Caco-2 (cell line): ENCODE results near the gene TSEN2. TPM values are rescaled to one million over a fixed set of nuclear protein-coding genes. Genes with fewer than 3 reads are reported as not detected.

Source experiments
- BruUV-seq: library from RNA; stranded (reverse); fragments of 400-500 nt; replicated peaks from 2 replicates; lab custom pipeline; 2021; lab: Mats Ljungman, UMichigan
- CTCF ChIA-PET: fragments of 300-600 bp; sonication (Branson Sonifier 250); formaldehyde crosslinking; loops from one replicate; lab custom pipeline; 2022; ENCODE audit warnings: antibody characterized with exemption; lab: Charles Lee
- POLR2A ChIA-PET: fragments of 300-600 bp; sonication (Branson Sonifier 250); formaldehyde crosslinking; loops from one replicate; lab custom pipeline; 2022; ENCODE audit warnings: antibody characterized with exemption; lab: Charles Lee
- DNase-seq, 2 experiments: peaks; one replicate each; pipeline versions ENCODE4 v3.0.0 to v3.0.0-alpha.2; 2020 to 2022
- H3K27me3 ChIP-seq: replicated peaks from 2 replicates; pipeline ENCODE4 v1.6.0; 2011; ENCODE audit warnings: low read length; ENCODE audit not compliant: control insufficient read depth, insufficient read depth
- H3K36me3 ChIP-seq: 2 replicates; pipeline ENCODE4 v1.5.1; 2011; ENCODE audit warnings: low read length; ENCODE audit not compliant: control insufficient read depth, insufficient read depth
- H3K4me1 ChIP-seq: fragments of 250-450 bp; sonication (Bioruptor Pico); 2 replicates; pipeline ENCODE4 v1.5.1; 2020; ENCODE audit warnings: mild to moderate bottlenecking
- H3K4me3 ChIP-seq: 2 replicates; pipeline ENCODE4 v1.5.1; 2011; ENCODE audit warnings: low read depth, mild to moderate bottlenecking, control low read depth, low read length
- H3K9me3 ChIP-seq: fragments of 250-450 bp; sonication (Bioruptor Pico); 2 replicates; pipeline ENCODE4 v1.5.1; 2020; ENCODE audit warnings: mild to moderate bottlenecking, moderate library complexity
- H3K27ac Mint-ChIP-seq: one replicate; pipeline ENCODE4 v1.8.0; 2022; ENCODE audit warnings: mixed read lengths; ENCODE audit not compliant: unreplicated experiment
- H3K27me3 Mint-ChIP-seq: one replicate; pipeline ENCODE4 v1.8.0; 2022; ENCODE audit warnings: mixed read lengths; ENCODE audit not compliant: insufficient read depth, unreplicated experiment
- H3K36me3 Mint-ChIP-seq: one replicate; pipeline ENCODE4 v1.8.0; 2022; ENCODE audit warnings: mild to moderate bottlenecking, mixed read lengths; ENCODE audit not compliant: insufficient read depth, unreplicated experiment
- H3K4me1 Mint-ChIP-seq: one replicate; pipeline ENCODE4 v1.8.0; 2022; ENCODE audit warnings: low read depth, mixed read lengths; ENCODE audit not compliant: unreplicated experiment
- H3K4me3 Mint-ChIP-seq: one replicate; pipeline ENCODE4 v1.8.0; 2022; ENCODE audit warnings: mild to moderate bottlenecking, moderate library complexity, mixed read lengths; ENCODE audit not compliant: unreplicated experiment
- H3K9me3 Mint-ChIP-seq: one replicate; pipeline ENCODE4 v1.8.0; 2022; ENCODE audit warnings: mixed read lengths; ENCODE audit not compliant: unreplicated experiment
- intact Hi-C: fragments of 100-400 bp; cut with micrococcal nuclease; formaldehyde crosslinking; loops from one replicate; pipeline ENCODE4 v1.10.0; 2022; ENCODE audit not compliant: unreplicated experiment
- total RNA-seq: library from RNA; stranded (reverse); gene quantifications from 2 replicates; pipeline ENCODE4 v1.2.3, GENCODE V29; 2022
- TF ChIP-seq, protein P1 (sequence below), 2 experiments: fragments of 200-600 bp in 1 of 2; IDR thresholded peaks; 1 replicate in 1 of 2; 2 replicates in 1 of 2; pipeline versions ENCODE4 v1.5.1 to v1.8.0; 2011 to 2022; ENCODE audit warnings: antibody characterized with exemption in 1 of 2, control low read depth in 1 of 2, inconsistent platforms in 1 of 2, low read depth in 1 of 2, low read length in 1 of 2, mild to moderate bottlenecking in 1 of 2, moderate library complexity in 1 of 2; ENCODE audit not compliant: insufficient read depth in 1 of 2, severe bottlenecking in 1 of 2, unreplicated experiment in 1 of 2

TSEN2 gene
- total RNA-seq, 1 experiment from 2014 or later, result 19.6 TPM

DNA sequence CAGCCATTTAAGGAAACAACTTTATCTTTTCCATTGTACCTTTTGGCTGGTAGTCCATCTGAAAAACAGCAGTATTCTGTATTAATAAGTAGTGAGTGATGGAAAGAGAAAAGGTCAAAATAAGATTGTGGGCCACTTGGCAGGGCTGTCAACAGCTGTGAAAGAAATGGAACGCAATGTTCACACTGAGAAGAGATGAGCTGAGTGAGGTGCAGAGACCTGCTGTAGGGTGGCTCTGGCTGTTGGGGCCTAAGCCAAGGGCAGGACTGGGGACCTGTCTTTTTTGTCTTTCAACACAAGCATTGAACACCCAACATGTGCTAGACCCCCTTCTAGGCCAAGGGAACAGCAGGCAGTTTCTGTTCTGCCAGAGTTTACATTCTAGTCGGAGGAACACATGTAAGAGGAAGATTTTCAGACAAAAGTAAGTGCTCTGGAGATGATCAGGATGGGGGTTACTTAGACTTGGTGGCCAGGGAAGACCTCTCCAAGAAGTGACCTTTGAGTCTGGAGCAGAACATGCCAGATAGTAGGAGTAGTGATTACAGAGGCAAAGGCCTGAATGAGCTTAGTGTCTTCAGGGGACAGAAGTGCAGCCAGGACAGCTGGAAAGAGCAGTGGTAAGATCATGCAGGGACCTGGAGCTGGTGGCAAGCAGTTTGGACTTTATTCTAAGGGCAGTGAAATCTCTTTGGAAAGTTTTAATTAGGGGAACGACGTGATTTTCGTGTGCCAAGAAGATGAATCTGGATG, 29.6 kb downstream of the TSEN2 start:
- BruUV-seq, result no TSS peak
- Histone ChIP-seq H3K36me3 (no peaks in the 10 kb centered on the region; the same call in 1 of the 2 replicates), H3K4me3 (no peak overlapping the region), H3K9me3 (no peaks in the 10 kb centered on the region), H3K4me1 (no peaks in the 10 kb centered on the region), H3K27me3 (no peaks in the 10 kb centered on the region)
- Mint-ChIP-seq H3K9me3 (no peaks in the 10 kb centered on the region), H3K4me3 (no peak overlapping the region), H3K4me1 (no peaks in the 10 kb centered on the region), H3K27ac (no peak overlapping the region), H3K36me3 (no peaks in the 10 kb centered on the region), H3K27me3 (no peaks in the 10 kb centered on the region)
- no peak for DNase-seq
- TF ChIP-seq, protein P1, sequence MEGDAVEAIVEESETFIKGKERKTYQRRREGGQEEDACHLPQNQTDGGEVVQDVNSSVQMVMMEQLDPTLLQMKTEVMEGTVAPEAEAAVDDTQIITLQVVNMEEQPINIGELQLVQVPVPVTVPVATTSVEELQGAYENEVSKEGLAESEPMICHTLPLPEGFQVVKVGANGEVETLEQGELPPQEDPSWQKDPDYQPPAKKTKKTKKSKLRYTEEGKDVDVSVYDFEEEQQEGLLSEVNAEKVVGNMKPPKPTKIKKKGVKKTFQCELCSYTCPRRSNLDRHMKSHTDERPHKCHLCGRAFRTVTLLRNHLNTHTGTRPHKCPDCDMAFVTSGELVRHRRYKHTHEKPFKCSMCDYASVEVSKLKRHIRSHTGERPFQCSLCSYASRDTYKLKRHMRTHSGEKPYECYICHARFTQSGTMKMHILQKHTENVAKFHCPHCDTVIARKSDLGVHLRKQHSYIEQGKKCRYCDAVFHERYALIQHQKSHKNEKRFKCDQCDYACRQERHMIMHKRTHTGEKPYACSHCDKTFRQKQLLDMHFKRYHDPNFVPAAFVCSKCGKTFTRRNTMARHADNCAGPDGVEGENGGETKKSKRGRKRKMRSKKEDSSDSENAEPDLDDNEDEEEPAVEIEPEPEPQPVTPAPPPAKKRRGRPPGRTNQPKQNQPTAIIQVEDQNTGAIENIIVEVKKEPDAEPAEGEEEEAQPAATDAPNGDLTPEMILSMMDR (IDR thresholded peaks at IDR 0.05; ENCODE audit: insufficient read depth in 1 of 2, low read depth in 1 of 2, low read length in 1 of 2, severe bottlenecking in 1 of 2, unreplicated experiment in 1 of 2), result no peak
- ChIA-PET POLR2A (no interaction called here), CTCF (no interaction called here)
- intact Hi-C loops, result no loop called here

DNA sequence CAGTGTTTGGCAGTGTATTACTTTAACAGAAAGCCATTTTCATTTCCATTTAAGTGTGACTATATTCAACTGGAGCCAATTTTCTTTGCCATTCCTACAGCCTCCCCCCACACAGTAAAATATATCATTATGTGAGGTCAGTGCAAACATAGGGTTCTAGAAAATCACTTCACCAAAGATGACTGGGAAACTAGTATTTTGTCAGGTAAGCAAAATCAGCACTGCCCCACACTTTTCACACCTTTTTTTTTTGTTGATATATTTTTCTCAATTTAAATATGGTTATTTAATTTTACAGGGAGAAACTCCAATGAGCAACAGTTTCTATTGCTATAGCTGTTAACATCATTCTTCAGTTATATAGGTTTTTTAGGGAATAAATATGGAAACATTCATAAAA, 31.4 kb downstream of the TSEN2 start:
- H3K9me3 ChIP-seq, result no peaks in the 10 kb centered on the region
- no peak overlapping the region for H3K4me3 ChIP-seq
- H3K27me3 ChIP-seq, result no peaks in the 10 kb centered on the region
- H3K4me1 ChIP-seq, result no peaks in the 10 kb centered on the region
- H3K4me3 Mint-ChIP-seq, result no peak overlapping the region
- POLR2A ChIA-PET, result no interaction called here
- TF ChIP-seq, protein P1 (IDR thresholded peaks at IDR 0.05; ENCODE audit: insufficient read depth in 1 of 2, low read depth in 1 of 2, low read length in 1 of 2, severe bottlenecking in 1 of 2, unreplicated experiment in 1 of 2), result no peak
- no peaks in the 10 kb centered on the region; the same call in 1 of the 2 replicates for H3K36me3 ChIP-seq
- CTCF ChIA-PET, result no interaction called here
- H3K9me3 Mint-ChIP-seq, result no peaks in the 10 kb centered on the region
- no peak overlapping the region for H3K27ac Mint-ChIP-seq
- no peaks in the 10 kb centered on the region for H3K36me3 Mint-ChIP-seq
- no TSS peak for BruUV-seq
- no peaks in the 10 kb centered on the region for H3K4me1 Mint-ChIP-seq
- intact Hi-C loops, result no loop called here
- H3K27me3 Mint-ChIP-seq, result no peaks in the 10 kb centered on the region
- no peak for DNase-seq

DNA sequence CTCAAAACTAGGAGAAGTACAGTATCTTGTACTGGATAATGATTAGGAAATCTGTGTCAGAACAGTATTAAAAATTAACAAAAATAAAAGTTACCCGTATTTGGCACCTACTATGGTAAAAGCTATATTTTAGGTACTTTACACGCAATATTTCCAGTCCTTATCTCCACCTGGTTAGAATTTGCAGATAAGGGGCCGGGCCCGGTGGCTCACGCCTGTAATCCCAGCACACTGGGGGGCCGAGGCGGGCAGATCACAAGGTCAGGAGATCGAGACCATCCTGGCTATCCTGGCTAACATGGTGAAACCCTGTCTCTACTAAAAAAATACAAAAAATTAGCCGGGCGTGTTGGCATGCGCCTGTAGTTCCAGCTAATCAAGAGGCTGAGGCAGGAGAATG, 32.6 kb downstream of the TSEN2 start:
- Histone ChIP-seq H3K36me3 (no peaks in the 10 kb centered on the region; the same call in 1 of the 2 replicates), H3K9me3 (no peaks in the 10 kb centered on the region), H3K4me1 (no peaks in the 10 kb centered on the region), H3K27me3 (no peaks in the 10 kb centered on the region), H3K4me3 (no peak overlapping the region)
- intact Hi-C loops, result no loop called here
- Mint-ChIP-seq H3K4me1 (no peaks in the 10 kb centered on the region), H3K4me3 (no peak overlapping the region), H3K36me3 (no peaks in the 10 kb centered on the region), H3K9me3 (no peaks in the 10 kb centered on the region), H3K27ac (no peak overlapping the region), H3K27me3 (no peaks in the 10 kb centered on the region)
- no peak for DNase-seq
- CTCF ChIA-PET, result no interaction called here
- BruUV-seq, result no TSS peak
- TF ChIP-seq, protein P1 (IDR thresholded peaks at IDR 0.05; ENCODE audit: insufficient read depth in 1 of 2, low read depth in 1 of 2, low read length in 1 of 2, severe bottlenecking in 1 of 2, unreplicated experiment in 1 of 2), result no peak
- POLR2A ChIA-PET, result no interaction called here
